GM12878 (cell line): ENCODE results near the gene ZNF883. TPM values are rescaled to one million over a fixed set of nuclear protein-coding genes. Genes with fewer than 3 reads are reported as not detected.

ENCODE experiments used
- ATAC-seq: fragments of 200-7000 bp; cut with Tn5 transposase; 3 replicates; pipeline ENCODE4 v1.9.1; 2020; ENCODE audit warnings: mild to moderate bottlenecking, moderate library complexity
- BruUV-seq: library from RNA; stranded (reverse); fragments of 400-500 nt; replicated peaks from 2 replicates; lab custom pipeline; 2021; lab: Mats Ljungman, UMichigan
- CTCF ChIA-PET: fragments of 300-600 bp; sonication (Branson Sonifier 250); formaldehyde crosslinking; extraction: SDS; loops from one replicate; lab custom pipeline; 2021; ENCODE audit warnings: inconsistent platforms; lab: Yijun Ruan, JAX
- POLR2A ChIA-PET: fragments of 350-600 bp; formaldehyde crosslinking; extraction: SDS; loops from one replicate; lab custom pipeline; 2021; ENCODE audit warnings: inconsistent platforms; lab: Charles Lee
- RAD21 ChIA-PET: fragments of 300-600 bp; sonication (Branson Sonifier 250); formaldehyde crosslinking; loops from one replicate; lab custom pipeline; 2023; ENCODE audit warnings: antibody characterized with exemption; ENCODE audit not compliant: unreplicated experiment; lab: Charles Lee
- SMC1A ChIA-PET: fragments of 300-600 bp; sonication (Branson Sonifier 250); formaldehyde crosslinking; loops from one replicate; lab custom pipeline; 2023; ENCODE audit not compliant: unreplicated experiment, uncharacterized antibody; lab: Charles Lee
- DNase-seq: peaks from one replicate; pipeline ENCODE4 v3.0.0-alpha.2; 2011; ENCODE audit warnings: low read depth, low spot score
- FAIRE-seq: peaks from 3 replicates; lab custom pipeline; 2011; peaks lifted over from hg19 to GRCh38; lab: Jason Lieb, UNC
- H2AFZ ChIP-seq: 2 replicates; pipeline ENCODE4 v1.6.0; 2011; ENCODE audit warnings: low read depth, low read length, control low read depth; ENCODE audit not compliant: control insufficient read depth
- H3K27ac ChIP-seq: 2 replicates; pipeline ENCODE4 v1.5.1; 2011; ENCODE audit warnings: control low read depth; ENCODE audit not compliant: control insufficient read depth, insufficient read depth
- H3K27me3 ChIP-seq, 2 experiments: replicated peaks in 1 of 2; 2 replicates each; pipeline versions ENCODE4 v1.6.0 to v1.6.1; 2011; ENCODE audit warnings: low read length in 1 of 2; ENCODE audit not compliant: control insufficient read depth in 2 of 2, insufficient read depth in 2 of 2
- H3K36me3 ChIP-seq, 2 experiments: 2 replicates each; pipeline ENCODE4 v1.5.1; 2011; ENCODE audit warnings: low read length in 1 of 2; ENCODE audit not compliant: control insufficient read depth in 2 of 2, insufficient read depth in 2 of 2
- H3K4me1 ChIP-seq: 2 replicates; pipeline ENCODE4 v1.6.1; 2011; ENCODE audit warnings: mild to moderate bottlenecking, low read length, moderate library complexity, mixed read lengths; ENCODE audit not compliant: control insufficient read depth, insufficient read depth
- H3K4me2 ChIP-seq: 2 replicates; pipeline ENCODE4 v1.6.0; 2011; ENCODE audit warnings: control low read depth; ENCODE audit not compliant: control insufficient read depth, insufficient read depth
- H3K4me3 ChIP-seq: fragments of 200-600 bp; sonication (generic); 2 replicates; pipeline ENCODE4 v1.5.1; 2016
- H3K79me2 ChIP-seq: 2 replicates; pipeline ENCODE4 v1.6.0; 2011; ENCODE audit warnings: low read length; ENCODE audit not compliant: control insufficient read depth, insufficient read depth
- H3K9ac ChIP-seq: 2 replicates; pipeline ENCODE4 v1.8.0; 2011; ENCODE audit warnings: low read length, control low read depth, mixed read lengths; ENCODE audit not compliant: control insufficient read depth, insufficient read depth
- H3K9me3 ChIP-seq: replicated peaks from 3 replicates; pipeline ENCODE4 v1.5.1; 2011; ENCODE audit warnings: mild to moderate bottlenecking, low read length; ENCODE audit not compliant: control insufficient read depth, insufficient read depth
- H4K20me1 ChIP-seq: 2 replicates; pipeline ENCODE4 v1.6.0; 2011; ENCODE audit not compliant: control insufficient read depth, insufficient read depth
- HDAC6 ChIP-seq: fragments of 200-600 bp; sonication (generic); IDR thresholded peaks from one replicate; pipeline ENCODE4 v1.8.0; 2017; ENCODE audit warnings: antibody characterized with exemption; ENCODE audit not compliant: unreplicated experiment
- MTA3 ChIP-seq: IDR thresholded peaks from 2 replicates; pipeline ENCODE4 v1.6.1; 2012; ENCODE audit warnings: low read length, inconsistent platforms, borderline replicate concordance
- MYB ChIP-seq: fragments of 150-350 bp; IDR thresholded peaks from 2 replicates; pipeline ENCODE4 v1.6.1; 2014; ENCODE audit warnings: mild to moderate bottlenecking, low read depth, low read length, borderline replicate concordance
- POLR2A ChIP-seq: IDR thresholded peaks from 2 replicates; pipeline ENCODE4 v1.6.1; 2011; ENCODE audit warnings: low read depth, mild to moderate bottlenecking, low read length
- ZBTB40 ChIP-seq: fragments of 450-650 bp; IDR thresholded peaks from 2 replicates; pipeline ENCODE4 v1.6.1; 2016; ENCODE audit warnings: mild to moderate bottlenecking, moderate library complexity, borderline replicate concordance
- ZNF217 ChIP-seq: fragments of 450-650 bp; IDR thresholded peaks from 2 replicates; pipeline ENCODE4 v1.6.1; 2017; ENCODE audit warnings: antibody characterized with exemption, mild to moderate bottlenecking
- WGBS: methylation state at CpG from one replicate; pipeline ENCODE4 v1.1.6; 2016; ENCODE audit warnings: low lambda C conversion rate; ENCODE audit not compliant: insufficient replicate concordance, insufficient coverage; ENCODE audit errors: missing lambda C conversion rate; 5-methylcytosine and 5-hydroxymethylcytosine counted together
- in situ Hi-C: fragments of 300-500 bp; cut with MboI; formaldehyde crosslinking; loops from 9 replicates; pipeline ENCODE4 v1.14.3; 2018; ENCODE audit warnings: mixed read lengths
- intact Hi-C: fragments of 100-400 bp; cut with micrococcal nuclease; formaldehyde crosslinking; loops from one replicate; pipeline ENCODE4 v1.14.2; 2022; ENCODE audit not compliant: unreplicated experiment
- polyA plus RNA-seq, 11 experiments: library from polyadenylated mRNA; depleted of rRNA in 4 of 11; unstranded in 6 of 11; stranded (reverse) in 5 of 11; fragments of >200 nt; fragmentation: Nextera tagmentation in 4 of 11; fragmentation: Illumina TruSeq in 1 of 11; extraction: Ambion mirVana in 4 of 11; extraction: Trizol in 1 of 11; gene quantifications; 1 replicate in 1 of 11; 2 replicates in 10 of 11; pipeline versions ENCODE4 v1.2.1 to v1.2.3, GENCODE V29; 2011 to 2016; ENCODE audit warnings: inconsistent platforms in 2 of 11, missing spikeins in 2 of 11, low read depth in 1 of 11
- total RNA-seq, 4 experiments: library from RNA; depleted of rRNA in 3 of 4; stranded (reverse); fragments of >200 nt in 3 of 4; fragmentation: Illumina TruSeq in 1 of 4; extraction: Trizol in 1 of 4; gene quantifications; 2 replicates each; pipeline versions ENCODE4 v1.2.1 to v1.2.3, GENCODE V29; 2013 to 2021
- TF ChIP-seq, protein P1 (sequence below): IDR thresholded peaks from 2 replicates; pipeline ENCODE4 v1.6.1; 2011; ENCODE audit warnings: mild to moderate bottlenecking, low read depth, low read length, moderate library complexity; ENCODE audit not compliant: insufficient replicate concordance

Gene ZNF883
- total and polyA plus RNA-seq, 10 of the 15 experiments (the other 5 are each of a cell fraction or from before 2014, with no cell fraction given) = 0.10 to 0.72 (median 0.25) TPM

GRCh38 chr9:112912636-112913035 is 99.4 kb downstream of the ZNF883 start:
- H3K27me3 ChIP-seq = no peaks in the 10 kb centered on the region; a peak in 1 of 4 replicates
- POLR2A ChIA-PET = no interaction called here
- H3K36me3 ChIP-seq = no peaks in the 10 kb centered on the region
- FAIRE-seq (no peak), DNase-seq (no peak), ATAC-seq (no peak)
- intact Hi-C loops (no loop called here), in situ Hi-C loops (no loop called here)
- no peak overlapping the region for H3K4me2 ChIP-seq
- H3K9ac ChIP-seq = no peak overlapping the region
- CTCF ChIA-PET = interaction anchor here (4.7 kb wide), 1 partner anchor 10 kb away, joined by 16 read pairs; no protein-coding TSS in a partner anchor
- 31% methylated on average over 3 of the region's 3 CpGs for WGBS
- SMC1A ChIA-PET = no interaction called here
- H3K27ac ChIP-seq = no peak overlapping the region
- BruUV-seq = no TSS peak
- H3K4me3 ChIP-seq = no peak overlapping the region
- H3K4me1 ChIP-seq = no peaks in the 10 kb centered on the region
- RAD21 ChIA-PET = no interaction called here
- H2AFZ ChIP-seq = no peak overlapping the region
- no peaks in the 10 kb centered on the region for H4K20me1 ChIP-seq
- TF ChIP-seq POLR2A (no peak), HDAC6 (no peak), ZNF217 (no peak), MYB (no peak), MTA3 (no peak), ZBTB40 (no peak)
- TF ChIP-seq, protein P1, sequence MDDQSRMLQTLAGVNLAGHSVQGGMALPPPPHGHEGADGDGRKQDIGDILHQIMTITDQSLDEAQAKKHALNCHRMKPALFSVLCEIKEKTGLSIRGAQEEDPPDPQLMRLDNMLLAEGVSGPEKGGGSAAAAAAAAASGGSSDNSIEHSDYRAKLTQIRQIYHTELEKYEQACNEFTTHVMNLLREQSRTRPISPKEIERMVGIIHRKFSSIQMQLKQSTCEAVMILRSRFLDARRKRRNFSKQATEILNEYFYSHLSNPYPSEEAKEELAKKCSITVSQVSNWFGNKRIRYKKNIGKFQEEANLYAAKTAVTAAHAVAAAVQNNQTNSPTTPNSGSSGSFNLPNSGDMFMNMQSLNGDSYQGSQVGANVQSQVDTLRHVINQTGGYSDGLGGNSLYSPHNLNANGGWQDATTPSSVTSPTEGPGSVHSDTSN = no peak
- H3K79me2 ChIP-seq = no peaks in the 10 kb centered on the region
- no peaks in the 10 kb centered on the region; the same call in 2 of the 3 replicates for H3K9me3 ChIP-seq
